Left ventricle myocardium inferior (tissue), 1 donor: ENCODE measurements around the gene KCNMA1. TPM values are rescaled to one million over a fixed set of nuclear protein-coding genes. Genes with fewer than 3 reads are reported as not detected.

Source experiments
- DNase-seq: peaks from one replicate; pipeline ENCODE4 v3.0.0-alpha.2; 2020
- H3K27ac ChIP-seq: fragments of 200-600 bp; replicated peaks from 2 replicates; pipeline ENCODE4 v1.8.0; 2021
- H3K27me3 ChIP-seq: fragments of 200-600 bp; 2 replicates; pipeline ENCODE4 v1.8.0; 2021; ENCODE audit warnings: low read depth
- H3K36me3 ChIP-seq: fragments of 200-600 bp; 2 replicates; pipeline ENCODE4 v1.8.0; 2021
- H3K4me1 ChIP-seq: fragments of 200-600 bp; 2 replicates; pipeline ENCODE4 v1.8.0; 2021
- H3K4me3 ChIP-seq: fragments of 200-600 bp; 2 replicates; pipeline ENCODE4 v1.8.0; 2021; ENCODE audit warnings: mild to moderate bottlenecking, moderate library complexity
- H3K9me3 ChIP-seq: fragments of 200-600 bp; replicated peaks from 2 replicates; pipeline ENCODE4 v1.8.0; 2021
- CTCF ChIP-seq: fragments of 200-600 bp; IDR thresholded peaks from 2 replicates; pipeline ENCODE4 v1.8.0; 2021; ENCODE audit warnings: antibody characterized with exemption, mild to moderate bottlenecking, borderline replicate concordance
- intact Hi-C: fragments of 100-400 bp; cut with micrococcal nuclease; formaldehyde crosslinking; loops from one replicate; pipeline ENCODE4 v1.11.0; 2022
- total RNA-seq: library from RNA; stranded (reverse); fragmentation: NEBNext Ultra II Directional; extraction: Animal tissue kit (Norgen Biotek cat#: 25700); gene quantifications from one replicate; pipeline ENCODE4 v1.2.1, GENCODE V29; 2021
- donor health status: DM: no; HTN: yes; CAD: no; lungs with severe emphysema.

The KCNMA1 gene
- total RNA-seq, 1 donor from 2014 or later: 1.8 TPM

DNA sequence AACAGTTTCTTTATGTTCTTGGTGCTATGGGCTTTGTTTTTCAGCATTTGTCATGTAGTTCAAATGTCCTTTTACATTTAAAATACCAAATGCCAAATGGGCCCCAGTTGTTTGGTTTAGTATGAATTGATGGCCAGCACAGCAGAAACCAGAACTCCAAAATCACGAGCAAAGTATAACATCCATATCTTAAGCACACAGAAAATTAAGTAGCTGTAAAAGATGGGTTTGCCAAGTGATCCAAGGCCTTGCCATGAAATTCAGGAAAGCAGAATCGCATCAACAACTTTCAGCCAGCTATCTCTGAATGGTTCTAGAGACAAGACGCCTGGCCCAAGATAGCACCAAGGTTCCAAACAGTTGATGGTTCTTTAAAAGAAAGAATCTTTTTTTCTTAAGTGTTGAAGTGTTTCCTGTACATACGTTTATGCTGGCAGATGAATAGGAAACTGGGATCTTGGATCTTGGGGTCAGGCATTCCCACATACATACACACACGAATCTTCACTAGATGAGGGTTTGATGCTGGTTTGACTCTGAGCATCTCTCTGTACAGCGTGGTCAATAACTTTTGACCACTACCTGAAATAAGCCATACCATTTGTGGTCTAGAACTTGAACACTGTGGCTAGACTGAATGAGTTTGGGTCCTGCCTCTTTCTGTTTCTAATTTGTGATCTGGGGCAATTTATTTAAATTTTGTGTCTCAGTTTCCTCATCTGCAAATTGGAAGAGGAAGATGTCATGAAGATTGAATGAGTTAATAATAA, 711.8 kb downstream of the KCNMA1 start:
- Histone ChIP-seq H3K4me1 (no peaks in the 10 kb centered on the region), H3K36me3 (no peaks in the 10 kb centered on the region), H3K4me3 (no peak overlapping the region), H3K27ac (no peak overlapping the region), H3K9me3 (no peaks in the 10 kb centered on the region), H3K27me3 (no peaks in the 10 kb centered on the region)
- no peak for DNase-seq
- intact Hi-C loops: no loop called here
- no peak for TF ChIP-seq CTCF

GRCh38 chr10:76922666-76923065, 714.9 kb downstream of the KCNMA1 start:
- no peak for DNase-seq
- TF ChIP-seq CTCF: no peak
- Histone ChIP-seq H3K4me3 (no peak overlapping the region), H3K27me3 (no peaks in the 10 kb centered on the region), H3K9me3 (no peaks in the 10 kb centered on the region), H3K27ac (no peak overlapping the region), H3K36me3 (no peaks in the 10 kb centered on the region), H3K4me1 (no peaks in the 10 kb centered on the region)
- intact Hi-C loops: no loop called here

GRCh38 chr10:76921383-76922010, 716.1 kb downstream of the KCNMA1 start:
- Histone ChIP-seq H3K4me1 (no peaks in the 10 kb centered on the region), H3K27ac (no peak overlapping the region), H3K4me3 (no peak overlapping the region)

GRCh38 chr10:76920581-76920980, 717.0 kb downstream of the KCNMA1 start:
- H3K27ac ChIP-seq: no peak overlapping the region
- intact Hi-C loops: no loop called here
- H3K27me3 ChIP-seq: no peaks in the 10 kb centered on the region
- H3K4me1 ChIP-seq: no peaks in the 10 kb centered on the region
- TF ChIP-seq CTCF: no peak
- no peaks in the 10 kb centered on the region for H3K9me3 ChIP-seq
- H3K36me3 ChIP-seq: no peaks in the 10 kb centered on the region
- no peak overlapping the region for H3K4me3 ChIP-seq
- DNase-seq: no peak

More at GRCh38 chr10:76921383-76922010, 716.1 kb downstream of the KCNMA1 start:
- no peak for TF ChIP-seq CTCF
- no peak for DNase-seq
- H3K36me3 ChIP-seq: no peaks in the 10 kb centered on the region
- no peaks in the 10 kb centered on the region for H3K9me3 ChIP-seq
- no peaks in the 10 kb centered on the region for H3K27me3 ChIP-seq
- intact Hi-C loops: no loop called here

- Histone ChIP-seq H3K27ac (no peak overlapping the region), H3K27me3 (no peaks in the 10 kb centered on the region), H3K36me3 (no peaks in the 10 kb centered on the region), H3K4me1 (no peaks in the 10 kb centered on the region), H3K9me3 (no peaks in the 10 kb centered on the region), H3K4me3 (no peak overlapping the region)
- no peak for TF ChIP-seq CTCF
- DNase-seq: no peak
- intact Hi-C loops: no loop called here
Observed at GRCh38 chr10:76918106-76918505, 719.5 kb downstream of the KCNMA1 start.
